IMR-90 (cell line): ENCODE results near the gene RSAD1.

Experiments used
- BHLHE40 ChIP-seq: fragments of 150-350 bp; IDR thresholded peaks from 2 replicates; pipeline ENCODE4 v1.6.1; 2016; ENCODE audit warnings: mild to moderate bottlenecking, low read depth, low read length
- CEBPB ChIP-seq: IDR thresholded peaks from 2 replicates; pipeline ENCODE4 v1.6.1; 2012; ENCODE audit warnings: low read depth, low read length, improper control_type of control experiment
- CHD1 ChIP-seq: IDR thresholded peaks from 2 replicates; pipeline ENCODE4 v1.6.1; 2012; ENCODE audit warnings: low read depth, low read length, improper control_type of control experiment
- CTCF ChIP-seq: conservative IDR thresholded peaks from 2 replicates; pipeline ENCODE4 v1.5.1; 2012; ENCODE audit warnings: mild to moderate bottlenecking, low read depth, low read length, improper control_type of control experiment
- FOS ChIP-seq: fragments of 150-350 bp; IDR thresholded peaks from 2 replicates; pipeline ENCODE4 v1.6.1; 2016; ENCODE audit warnings: low read depth, low read length
- MAFK ChIP-seq: IDR thresholded peaks from 2 replicates; pipeline ENCODE4 v1.6.1; 2012; ENCODE audit warnings: low read depth, low read length, improper control_type of control experiment
- MAZ ChIP-seq: IDR thresholded peaks from 2 replicates; pipeline ENCODE4 v1.6.1; 2012; ENCODE audit warnings: low read depth, mild to moderate bottlenecking, low read length, improper control_type of control experiment, moderate library complexity, borderline replicate concordance
- MXI1 ChIP-seq: IDR thresholded peaks from 2 replicates; pipeline ENCODE4 v1.6.1; 2012; ENCODE audit warnings: low read depth, mild to moderate bottlenecking, low read length, moderate library complexity, borderline replicate concordance
- NFE2L2 ChIP-seq: fragments of 150-350 bp; IDR thresholded peaks from 2 replicates; pipeline ENCODE4 v1.6.1; 2016; ENCODE audit warnings: low read depth, mild to moderate bottlenecking, low read length
- POLR2A ChIP-seq: IDR thresholded peaks from 2 replicates; pipeline ENCODE4 v1.6.1; 2012; ENCODE audit warnings: mild to moderate bottlenecking, low read depth, low read length
- RAD21 ChIP-seq: IDR thresholded peaks from 2 replicates; pipeline ENCODE4 v1.6.1; 2012; ENCODE audit warnings: low read length, improper control_type of control experiment
- RCOR1 ChIP-seq: IDR thresholded peaks from 2 replicates; pipeline ENCODE4 v1.6.1; 2012; ENCODE audit warnings: mild to moderate bottlenecking, low read length, improper control_type of control experiment; ENCODE audit not compliant: insufficient replicate concordance
- RFX5 ChIP-seq: IDR thresholded peaks from 2 replicates; pipeline ENCODE4 v1.8.0; 2012; ENCODE audit warnings: low read depth, mild to moderate bottlenecking, low read length, moderate library complexity
- TF ChIP-seq, protein P1 (sequence below): fragments of 150-350 bp; IDR thresholded peaks from 2 replicates; pipeline ENCODE4 v1.6.1; 2016; ENCODE audit warnings: low read depth, mild to moderate bottlenecking, low read length, moderate library complexity, borderline replicate concordance

DNA sequence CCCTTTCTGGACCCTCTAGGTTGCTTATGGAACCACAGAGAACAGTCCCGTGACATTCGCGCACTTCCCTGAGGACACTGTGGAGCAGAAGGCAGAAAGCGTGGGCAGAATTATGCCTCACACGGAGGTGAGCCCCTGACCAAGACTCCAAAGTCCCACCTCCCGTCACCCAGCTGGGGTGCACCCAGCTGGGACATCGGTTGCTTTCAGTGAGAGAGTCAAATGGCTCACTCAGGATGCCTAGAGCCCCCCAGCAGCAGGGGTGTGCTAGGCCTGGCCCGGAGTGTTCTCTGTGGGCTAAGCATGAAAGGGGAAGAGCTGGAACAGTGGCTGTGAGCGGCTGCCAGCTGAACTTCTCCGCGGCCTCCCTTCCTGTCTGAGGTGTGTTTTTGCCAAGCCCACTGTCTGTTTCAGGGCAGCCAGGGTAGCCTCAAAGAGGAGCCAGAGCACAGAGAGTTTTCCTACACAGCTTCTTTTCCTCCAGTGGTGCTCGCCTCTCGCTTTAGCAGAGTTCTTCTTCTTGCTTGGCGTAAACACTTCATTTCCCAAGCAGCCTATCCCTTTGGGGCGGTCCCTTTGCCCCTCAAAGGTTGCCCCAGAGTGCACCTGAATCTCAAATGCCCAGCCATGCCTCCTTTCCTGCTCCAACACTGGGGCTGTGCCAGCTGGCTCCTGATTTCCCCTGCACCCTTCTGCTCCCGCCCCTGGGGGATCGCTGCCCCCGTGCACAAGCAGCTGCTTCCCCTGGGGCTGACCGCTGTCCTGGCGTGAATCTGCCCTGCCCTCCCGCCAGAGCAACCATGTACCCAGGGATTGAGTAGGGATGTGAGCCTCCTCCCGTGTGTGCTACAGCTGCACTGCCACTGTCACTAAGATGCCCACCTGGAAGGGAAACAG lies 7.4 kb upstream of the RSAD1 start:
- TF ChIP-seq CEBPB (no peak), POLR2A (no peak), MAFK (no peak), CTCF (no peak), RCOR1 (no peak), FOS (no peak), MXI1 (no peak), RFX5 (no peak), RAD21 (no peak), MAZ (no peak), BHLHE40 (no peak), CHD1 (no peak), NFE2L2 (no peak)
- TF ChIP-seq, protein P1, sequence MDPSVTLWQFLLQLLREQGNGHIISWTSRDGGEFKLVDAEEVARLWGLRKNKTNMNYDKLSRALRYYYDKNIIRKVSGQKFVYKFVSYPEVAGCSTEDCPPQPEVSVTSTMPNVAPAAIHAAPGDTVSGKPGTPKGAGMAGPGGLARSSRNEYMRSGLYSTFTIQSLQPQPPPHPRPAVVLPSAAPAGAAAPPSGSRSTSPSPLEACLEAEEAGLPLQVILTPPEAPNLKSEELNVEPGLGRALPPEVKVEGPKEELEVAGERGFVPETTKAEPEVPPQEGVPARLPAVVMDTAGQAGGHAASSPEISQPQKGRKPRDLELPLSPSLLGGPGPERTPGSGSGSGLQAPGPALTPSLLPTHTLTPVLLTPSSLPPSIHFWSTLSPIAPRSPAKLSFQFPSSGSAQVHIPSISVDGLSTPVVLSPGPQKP: no peak
